ENCODE data around the gene SPSB1.

Gene SPSB1

DNA sequence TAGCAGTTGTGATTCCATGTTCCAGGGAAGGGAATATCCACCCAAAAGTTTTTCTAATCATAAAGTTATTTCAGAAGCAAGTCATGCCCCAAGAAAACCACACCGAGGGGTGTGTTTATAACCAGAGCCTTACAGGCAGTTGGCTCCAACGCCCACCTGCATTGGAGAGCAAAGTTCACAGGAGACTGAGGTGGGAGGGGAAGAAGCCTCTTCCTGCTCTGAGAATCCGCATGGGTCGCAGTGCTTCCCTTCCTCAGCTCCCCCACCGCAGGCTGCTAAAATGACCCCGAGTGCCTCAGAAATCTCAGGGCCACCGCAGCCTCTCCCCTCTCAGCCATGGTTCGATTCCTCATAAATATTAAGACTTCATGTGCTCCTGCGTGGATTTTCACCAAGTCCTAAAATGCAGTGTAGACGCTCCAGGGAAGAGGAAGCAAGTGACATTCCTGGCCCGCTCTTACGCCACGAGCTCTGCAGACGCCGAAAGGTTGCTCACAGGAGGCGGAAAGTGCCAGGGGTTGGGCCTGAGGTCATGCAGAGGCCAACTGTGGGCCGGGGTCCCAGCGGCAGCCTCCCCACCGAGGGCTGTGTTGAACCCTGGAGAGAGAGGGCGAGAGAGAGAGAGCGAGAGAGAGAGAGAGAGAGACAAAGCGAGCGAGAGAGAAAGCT lies 13.4 kb upstream of the SPSB1 start:
- TF ChIP-seq, protein P1, sequence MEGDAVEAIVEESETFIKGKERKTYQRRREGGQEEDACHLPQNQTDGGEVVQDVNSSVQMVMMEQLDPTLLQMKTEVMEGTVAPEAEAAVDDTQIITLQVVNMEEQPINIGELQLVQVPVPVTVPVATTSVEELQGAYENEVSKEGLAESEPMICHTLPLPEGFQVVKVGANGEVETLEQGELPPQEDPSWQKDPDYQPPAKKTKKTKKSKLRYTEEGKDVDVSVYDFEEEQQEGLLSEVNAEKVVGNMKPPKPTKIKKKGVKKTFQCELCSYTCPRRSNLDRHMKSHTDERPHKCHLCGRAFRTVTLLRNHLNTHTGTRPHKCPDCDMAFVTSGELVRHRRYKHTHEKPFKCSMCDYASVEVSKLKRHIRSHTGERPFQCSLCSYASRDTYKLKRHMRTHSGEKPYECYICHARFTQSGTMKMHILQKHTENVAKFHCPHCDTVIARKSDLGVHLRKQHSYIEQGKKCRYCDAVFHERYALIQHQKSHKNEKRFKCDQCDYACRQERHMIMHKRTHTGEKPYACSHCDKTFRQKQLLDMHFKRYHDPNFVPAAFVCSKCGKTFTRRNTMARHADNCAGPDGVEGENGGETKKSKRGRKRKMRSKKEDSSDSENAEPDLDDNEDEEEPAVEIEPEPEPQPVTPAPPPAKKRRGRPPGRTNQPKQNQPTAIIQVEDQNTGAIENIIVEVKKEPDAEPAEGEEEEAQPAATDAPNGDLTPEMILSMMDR (conservative IDR thresholded peaks at IDR 0.05; ENCODE audit: low read depth, low read length) = no peak
- no peak overlapping the region for H3K4me3 ChIP-seq (ENCODE audit: low read length)
- no peak for DNase-seq (ENCODE audit: low read depth)

DNA sequence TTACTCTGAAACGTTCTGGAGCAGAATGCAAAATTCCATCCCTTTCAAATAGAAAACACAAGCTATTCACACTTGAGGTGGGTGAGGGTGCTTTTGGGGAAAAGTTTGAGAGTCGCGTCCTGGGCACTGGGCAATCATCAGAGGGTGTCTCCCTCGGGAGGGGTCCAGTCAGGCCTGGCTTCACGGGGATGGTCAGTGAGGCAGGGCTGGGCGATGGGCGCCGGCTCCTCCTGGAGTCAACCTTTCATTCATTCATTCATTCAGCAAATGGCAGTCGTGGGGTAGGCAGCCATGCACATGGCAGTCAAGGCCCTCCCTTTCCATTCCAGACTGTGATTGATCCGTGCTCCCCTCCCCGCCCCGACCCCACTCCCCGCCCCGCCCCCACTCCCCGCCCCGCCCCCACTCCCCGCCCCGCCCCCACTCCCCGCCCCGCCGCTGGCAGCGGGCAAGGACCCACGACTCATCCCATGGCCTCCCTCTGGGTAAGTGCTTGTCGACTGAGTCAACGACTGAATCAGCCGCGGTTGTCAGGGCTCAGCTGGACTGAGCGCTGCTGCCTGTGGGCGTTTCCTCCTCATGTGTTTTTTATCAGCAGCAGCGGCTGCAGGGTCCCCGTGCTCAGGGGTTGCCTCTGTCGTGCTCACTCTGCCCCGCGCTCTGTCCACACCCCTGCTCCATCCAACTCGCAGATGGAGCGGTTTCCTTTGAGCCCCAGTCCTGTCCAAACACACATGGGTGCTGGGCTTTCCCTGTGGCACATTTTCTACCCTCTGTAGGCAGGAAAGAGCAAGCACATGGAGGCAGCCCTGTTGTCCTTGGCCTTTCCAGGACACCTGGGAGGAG lies 12.5 kb upstream of the SPSB1 start:
- no peak overlapping the region for H3K4me3 ChIP-seq (ENCODE audit: low read length)
- DNase-seq (ENCODE audit: low read depth) = no peak
- TF ChIP-seq, protein P1 (conservative IDR thresholded peaks at IDR 0.05; ENCODE audit: low read depth, low read length) = no peak

DNA sequence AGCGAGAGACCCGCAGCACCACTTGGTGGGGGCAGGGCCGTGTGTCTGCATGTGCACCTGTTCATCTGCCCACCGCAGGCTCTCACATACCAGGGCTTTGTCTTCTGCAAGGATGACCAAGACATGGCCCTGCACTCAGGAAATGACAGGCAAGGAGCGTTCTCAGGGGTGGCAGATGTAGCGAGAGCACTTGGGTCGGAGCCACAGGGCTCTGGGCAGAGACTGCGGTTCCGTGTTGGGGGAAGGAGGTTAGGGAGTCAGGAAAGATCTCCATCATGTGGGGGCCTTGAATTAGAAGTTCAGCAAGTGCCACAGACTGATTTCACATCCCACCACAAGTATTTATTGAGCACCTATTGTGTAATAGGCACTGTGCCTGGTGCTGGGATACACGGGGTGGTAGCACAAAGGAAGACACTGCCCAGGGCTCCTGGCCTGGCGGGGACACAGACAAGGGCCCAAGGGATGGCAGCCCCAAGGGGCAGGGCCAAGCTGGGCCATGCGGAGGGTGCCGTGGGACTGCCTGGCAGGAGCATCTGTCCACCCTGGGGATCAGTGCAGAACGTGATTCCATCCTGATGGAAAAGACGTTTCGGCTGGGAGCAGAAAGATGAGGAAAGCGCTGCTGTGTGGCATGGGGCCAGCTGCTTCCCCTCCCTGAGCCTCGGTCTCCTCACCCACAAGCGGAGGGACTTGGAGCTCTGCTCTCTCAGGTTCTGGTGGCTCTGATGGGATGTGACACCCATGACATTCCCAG lies 11.4 kb upstream of the SPSB1 start:
- TF ChIP-seq, protein P1 (conservative IDR thresholded peaks at IDR 0.05; ENCODE audit: low read depth, low read length) = no peak

DNA sequence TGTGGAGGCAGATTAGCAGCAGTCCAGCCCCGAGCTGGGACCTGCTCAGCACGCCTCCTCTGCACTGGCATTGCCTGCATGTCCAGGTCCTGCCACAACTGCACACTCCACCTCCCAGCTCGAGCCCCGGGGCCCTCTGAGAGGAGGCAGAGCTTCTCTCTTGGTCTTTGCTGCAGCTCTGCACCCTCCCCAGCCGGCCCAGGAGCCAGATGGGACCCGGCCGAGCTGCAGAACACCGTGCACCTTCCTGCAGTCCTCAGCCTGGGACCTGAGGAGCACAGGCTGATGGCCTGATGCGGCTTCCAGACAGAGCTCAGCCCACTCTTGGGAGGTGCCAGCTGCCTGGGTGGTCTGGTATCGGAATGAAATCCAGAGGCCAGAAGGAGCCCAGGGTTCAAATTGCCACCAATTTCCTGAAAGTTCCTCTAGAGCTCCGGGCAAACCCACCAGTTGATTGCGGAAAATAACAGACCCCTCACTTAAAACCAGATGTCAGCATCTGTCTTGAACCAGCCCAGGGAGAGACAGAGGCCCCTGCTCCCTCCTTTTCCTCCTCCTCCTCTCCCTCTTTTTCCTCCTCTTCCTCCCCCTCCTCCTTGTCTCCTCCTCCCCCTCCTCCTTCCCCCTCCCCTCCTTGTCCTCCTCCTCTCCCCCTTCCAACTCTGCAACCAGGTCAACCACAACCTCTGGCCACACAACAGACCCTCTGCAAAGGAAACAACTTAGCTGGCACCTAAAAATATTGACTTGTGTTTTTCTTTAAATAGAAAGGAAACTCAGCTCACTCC lies 10.6 kb upstream of the SPSB1 start:
- no peak for DNase-seq (ENCODE audit: low read depth)
- TF ChIP-seq, protein P1 (conservative IDR thresholded peaks at IDR 0.05; ENCODE audit: low read depth, low read length) = no peak

More for the DNA sequence above, 11.4 kb upstream of the SPSB1 start:
- DNase-seq (ENCODE audit: low read depth) = no peak
- no peak overlapping the region for H3K4me3 ChIP-seq (ENCODE audit: low read length)

DNA sequence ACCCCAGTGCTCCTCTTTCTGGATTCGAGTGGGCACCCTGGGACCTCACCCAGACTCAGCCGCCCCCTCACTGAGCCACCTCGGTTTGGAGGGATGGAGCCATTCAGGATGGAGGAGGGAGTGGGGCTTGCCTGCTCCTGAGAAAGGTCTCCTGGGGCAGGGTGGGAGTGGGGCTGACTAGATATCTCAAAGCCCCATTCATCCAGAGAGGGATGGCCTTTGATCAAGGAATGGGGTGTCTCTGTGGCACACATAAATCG lies 10.1 kb upstream of the SPSB1 start:
- no peak for DNase-seq (ENCODE audit: low read depth)
- TF ChIP-seq, protein P1 (conservative IDR thresholded peaks at IDR 0.05; ENCODE audit: low read depth, low read length) = no peak
- no peak overlapping the region for H3K4me3 ChIP-seq (ENCODE audit: low read length)

More for the DNA sequence above, 10.6 kb upstream of the SPSB1 start:
- no peak overlapping the region for H3K4me3 ChIP-seq (ENCODE audit: low read length)

DNA sequence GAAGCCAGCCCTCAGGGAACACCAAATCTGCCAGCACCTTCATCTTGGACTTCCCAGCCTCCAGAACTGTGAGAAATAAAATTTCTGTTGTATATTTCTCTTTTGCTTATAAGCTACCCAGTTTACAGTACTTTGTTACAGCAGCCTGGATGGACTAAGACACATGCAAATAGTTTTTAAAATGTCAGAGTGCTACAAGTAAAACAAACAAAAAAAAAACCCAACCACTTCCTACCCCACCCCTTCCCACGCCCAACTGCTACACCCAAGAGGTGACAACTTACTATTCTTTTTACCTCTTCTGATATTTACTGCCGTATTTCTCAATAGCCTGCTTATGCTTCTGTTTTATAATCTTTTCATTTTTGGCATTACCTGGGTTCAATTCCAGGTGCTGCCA lies 8.6 kb upstream of the SPSB1 start:
- DNase-seq (ENCODE audit: low read depth) = no peak
- no peak overlapping the region for H3K4me3 ChIP-seq (ENCODE audit: low read length)
- TF ChIP-seq, protein P1 (conservative IDR thresholded peaks at IDR 0.05; ENCODE audit: low read depth, low read length) = no peak
